LNCaP clone FGC (cell line): ENCODE data around the gene NDUFS8.

Experiments
- DNase-seq: peaks from one replicate; pipeline ENCODE4 v3.0.0-alpha.2; 2011; ENCODE audit warnings: low read depth
- H3K4me3 ChIP-seq: 2 replicates; pipeline ENCODE4 v1.5.1; 2011; ENCODE audit warnings: mild to moderate bottlenecking, low read depth, low read length, control low read depth
- TF ChIP-seq, protein P1 (sequence below): IDR thresholded peaks from 2 replicates; pipeline ENCODE4 v1.5.1; 2012; ENCODE audit warnings: mild to moderate bottlenecking; ENCODE audit not compliant: control insufficient read depth, insufficient read depth; ENCODE audit errors: extremely low read depth

The NDUFS8 gene

DNA sequence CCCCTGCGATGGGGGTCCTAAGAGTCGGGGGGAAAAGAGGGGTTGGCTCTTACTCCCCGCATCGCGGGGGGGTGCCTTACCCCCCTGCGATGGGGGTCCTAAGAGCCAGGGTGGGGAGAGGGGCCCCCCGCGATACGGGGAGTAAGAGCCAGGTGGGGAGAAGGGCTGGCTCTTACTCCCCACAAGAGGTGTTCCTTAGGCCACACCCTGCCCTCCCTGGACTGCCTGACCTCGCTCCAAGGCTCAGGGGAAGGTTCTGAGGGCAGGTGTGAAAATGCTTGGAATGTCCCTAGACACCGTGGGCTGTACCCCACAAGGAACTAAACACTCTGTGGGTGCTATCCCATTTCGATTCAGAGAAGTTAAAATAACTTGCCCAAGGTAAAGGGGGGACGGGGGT is 34.4 kb upstream of the NDUFS8 start:
- H3K4me3 ChIP-seq, result no peak overlapping the region
- DNase-seq, result no peak
- TF ChIP-seq, protein P1, sequence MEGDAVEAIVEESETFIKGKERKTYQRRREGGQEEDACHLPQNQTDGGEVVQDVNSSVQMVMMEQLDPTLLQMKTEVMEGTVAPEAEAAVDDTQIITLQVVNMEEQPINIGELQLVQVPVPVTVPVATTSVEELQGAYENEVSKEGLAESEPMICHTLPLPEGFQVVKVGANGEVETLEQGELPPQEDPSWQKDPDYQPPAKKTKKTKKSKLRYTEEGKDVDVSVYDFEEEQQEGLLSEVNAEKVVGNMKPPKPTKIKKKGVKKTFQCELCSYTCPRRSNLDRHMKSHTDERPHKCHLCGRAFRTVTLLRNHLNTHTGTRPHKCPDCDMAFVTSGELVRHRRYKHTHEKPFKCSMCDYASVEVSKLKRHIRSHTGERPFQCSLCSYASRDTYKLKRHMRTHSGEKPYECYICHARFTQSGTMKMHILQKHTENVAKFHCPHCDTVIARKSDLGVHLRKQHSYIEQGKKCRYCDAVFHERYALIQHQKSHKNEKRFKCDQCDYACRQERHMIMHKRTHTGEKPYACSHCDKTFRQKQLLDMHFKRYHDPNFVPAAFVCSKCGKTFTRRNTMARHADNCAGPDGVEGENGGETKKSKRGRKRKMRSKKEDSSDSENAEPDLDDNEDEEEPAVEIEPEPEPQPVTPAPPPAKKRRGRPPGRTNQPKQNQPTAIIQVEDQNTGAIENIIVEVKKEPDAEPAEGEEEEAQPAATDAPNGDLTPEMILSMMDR, result no peak

DNA sequence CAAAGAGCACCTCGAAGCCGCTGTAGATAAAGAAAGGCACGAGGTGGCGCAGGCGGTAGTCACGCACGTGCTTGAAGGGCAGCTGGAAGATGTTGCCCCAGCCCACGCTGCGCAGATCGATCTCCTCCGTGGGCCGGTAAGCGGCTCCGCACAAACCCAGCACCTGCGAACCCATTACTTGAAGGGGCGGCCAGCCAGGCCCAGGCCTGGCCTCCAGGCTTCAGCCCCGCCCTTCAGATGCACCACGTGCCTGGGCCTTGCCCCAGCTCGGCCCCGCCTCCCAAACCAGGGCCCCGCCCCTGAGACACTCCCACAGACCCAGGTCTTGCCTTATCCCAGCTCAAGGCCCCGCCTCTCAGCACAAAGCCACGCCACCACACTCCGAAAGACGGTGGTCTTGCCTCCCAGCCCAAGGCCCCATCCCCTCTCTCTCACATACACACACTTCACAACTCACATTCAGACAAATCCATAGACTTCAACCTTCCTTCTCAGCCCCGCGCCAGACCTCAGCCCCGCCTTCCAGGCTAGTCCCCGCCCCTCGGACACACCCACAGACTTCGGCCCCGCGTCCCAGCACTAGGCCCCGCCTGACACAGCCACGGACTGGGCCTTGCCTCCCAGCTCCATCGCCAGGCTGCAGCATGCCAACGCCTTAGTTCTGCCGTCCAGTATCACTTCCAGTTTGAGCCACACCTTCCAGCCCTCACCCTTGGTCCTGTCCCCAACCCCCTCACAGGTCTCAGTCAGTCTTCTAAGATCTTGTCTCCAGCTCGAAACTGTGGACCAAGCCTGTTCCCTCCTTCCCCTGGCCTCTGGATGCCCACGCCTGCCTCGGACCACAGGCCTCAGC is 33.6 kb upstream of the NDUFS8 start:
- no peak for DNase-seq
- TF ChIP-seq, protein P1, result no peak
- H3K4me3 ChIP-seq, result no peak overlapping the region

DNA sequence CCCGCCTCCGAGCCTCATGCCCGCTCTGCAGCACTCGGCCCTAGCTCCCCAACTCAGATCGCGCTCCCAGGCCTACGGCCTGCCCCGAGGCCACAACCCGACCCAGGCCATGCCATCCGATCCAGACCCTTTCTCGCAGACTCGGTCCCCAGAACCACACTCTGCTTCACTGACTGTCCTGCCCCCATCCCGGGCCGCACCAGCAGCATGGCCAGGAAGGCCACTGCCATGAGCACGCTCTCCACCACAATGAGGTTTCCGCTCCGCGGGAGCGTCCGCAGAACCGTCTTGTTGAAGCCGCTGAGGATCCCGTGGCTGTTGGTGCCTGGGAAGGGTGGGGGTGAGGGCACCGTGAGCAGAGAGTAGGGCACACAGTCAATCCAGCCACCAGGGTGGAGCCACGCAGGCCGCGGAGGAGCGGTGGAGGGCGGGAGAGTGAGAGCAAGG is 33.0 kb upstream of the NDUFS8 start:
- no peak overlapping the region for H3K4me3 ChIP-seq
- DNase-seq, result no peak
- TF ChIP-seq, protein P1, result no peak

DNA sequence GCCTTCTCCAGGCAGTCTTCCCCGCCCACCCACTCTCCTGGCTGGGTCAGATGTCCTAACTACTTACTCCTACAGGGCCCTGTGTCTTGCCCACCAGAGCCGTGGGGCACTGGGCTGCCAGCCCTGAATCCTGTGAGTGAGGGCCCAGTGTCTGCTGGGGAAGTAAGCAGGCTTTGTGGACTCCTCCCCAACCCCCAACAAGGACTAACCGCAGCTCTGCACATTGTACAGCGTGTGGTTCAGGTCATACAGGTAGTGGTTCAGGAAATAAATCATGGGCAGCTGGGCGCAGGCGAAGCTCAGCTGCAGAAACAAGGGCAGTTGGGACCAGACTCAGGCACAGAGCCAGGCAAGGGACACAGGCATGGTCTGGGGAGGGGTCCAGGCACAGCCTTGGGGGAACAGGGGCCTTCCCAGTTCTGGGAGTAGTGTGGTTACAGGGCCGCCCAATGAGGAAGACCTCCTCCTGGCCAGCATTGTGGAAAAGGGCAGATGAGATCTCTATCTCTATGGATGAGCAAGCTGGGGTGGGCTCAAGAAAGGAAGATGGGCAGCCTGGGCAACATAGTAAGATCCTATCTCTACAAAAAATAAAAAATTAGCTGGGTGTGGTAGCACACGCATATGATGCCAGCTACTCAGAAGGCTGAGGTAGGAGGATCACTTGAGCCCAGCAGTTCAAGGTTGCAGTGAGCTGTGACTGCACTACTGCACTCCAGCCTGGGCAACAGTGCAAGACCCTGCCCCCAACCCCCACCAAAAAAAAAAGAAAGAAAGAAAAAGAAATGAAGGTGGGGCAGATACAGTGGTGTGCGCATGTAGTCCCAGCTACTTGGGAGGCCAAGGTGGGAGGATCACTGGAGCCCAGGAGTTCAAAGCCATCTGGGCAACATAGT is 32.1 kb upstream of the NDUFS8 start:
- no peak for DNase-seq
- H3K4me3 ChIP-seq, result no peak overlapping the region
- TF ChIP-seq, protein P1, result no peak

DNA sequence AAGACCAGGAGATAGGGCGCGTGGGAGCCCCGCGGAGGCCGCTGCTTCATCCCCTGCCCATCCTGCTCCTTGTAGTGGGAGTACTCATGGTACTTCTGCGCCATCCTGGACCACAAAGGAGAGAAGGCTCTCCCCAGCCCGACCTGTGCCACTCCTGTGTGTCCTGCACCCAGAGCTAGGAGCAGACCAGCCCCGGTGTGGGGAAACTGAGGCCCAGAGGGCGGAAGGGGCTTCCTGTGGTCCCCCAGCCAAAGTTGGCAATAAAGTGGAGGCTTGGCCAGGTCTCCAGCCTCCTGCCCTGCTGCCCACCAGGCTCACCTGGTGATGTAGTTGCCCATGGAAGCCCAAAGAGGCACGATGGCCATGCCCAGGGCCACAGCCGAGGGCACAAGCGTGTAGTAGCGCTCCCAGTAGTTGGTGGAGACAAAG is 31.3 kb upstream of the NDUFS8 start:
- TF ChIP-seq, protein P1, result no peak
- no peak for DNase-seq

DNA sequence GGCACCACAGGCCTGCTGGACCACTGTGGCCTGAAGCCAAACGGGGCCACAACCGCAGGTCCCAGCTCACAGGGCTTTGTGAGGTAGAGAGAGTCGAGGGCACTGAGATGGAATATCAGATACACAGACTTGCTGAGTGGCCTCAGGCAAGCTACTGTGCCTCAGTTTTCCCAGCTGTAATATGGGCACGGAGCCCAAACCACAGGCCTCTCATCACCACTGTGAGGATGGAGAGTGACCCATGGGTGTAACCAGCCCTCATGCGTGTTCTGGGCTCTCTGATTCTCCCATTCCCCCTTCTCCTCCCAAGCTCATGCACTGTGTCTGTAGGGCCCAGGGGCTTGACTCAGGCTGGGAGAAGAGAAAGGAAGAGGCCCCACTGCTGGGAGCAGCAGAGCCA is 30.8 kb upstream of the NDUFS8 start:
- TF ChIP-seq, protein P1, result no peak
- no peak for DNase-seq
- no peak overlapping the region for H3K4me3 ChIP-seq

More for the DNA sequence above, 31.3 kb upstream of the NDUFS8 start:
- no peak overlapping the region for H3K4me3 ChIP-seq
